Fibroblast of mammary gland (primary cell): ENCODE data around the gene SIRPA.

ENCODE experiments used
- DNase-seq: peaks from one replicate; pipeline ENCODE4 v3.0.0-alpha.2; 2010; ENCODE audit warnings: low read depth
- H3K4me3 ChIP-seq: 2 replicates; pipeline ENCODE4 v1.5.1; 2011; ENCODE audit warnings: low read depth, mild to moderate bottlenecking, low read length, moderate library complexity; ENCODE audit not compliant: control insufficient read depth
- TF ChIP-seq, protein P1 (sequence below): conservative IDR thresholded peaks from 2 replicates; pipeline ENCODE4 v1.5.1; 2011; ENCODE audit warnings: low read depth, low read length, inconsistent platforms; ENCODE audit not compliant: control insufficient read depth, insufficient read depth

SIRPA gene

DNA sequence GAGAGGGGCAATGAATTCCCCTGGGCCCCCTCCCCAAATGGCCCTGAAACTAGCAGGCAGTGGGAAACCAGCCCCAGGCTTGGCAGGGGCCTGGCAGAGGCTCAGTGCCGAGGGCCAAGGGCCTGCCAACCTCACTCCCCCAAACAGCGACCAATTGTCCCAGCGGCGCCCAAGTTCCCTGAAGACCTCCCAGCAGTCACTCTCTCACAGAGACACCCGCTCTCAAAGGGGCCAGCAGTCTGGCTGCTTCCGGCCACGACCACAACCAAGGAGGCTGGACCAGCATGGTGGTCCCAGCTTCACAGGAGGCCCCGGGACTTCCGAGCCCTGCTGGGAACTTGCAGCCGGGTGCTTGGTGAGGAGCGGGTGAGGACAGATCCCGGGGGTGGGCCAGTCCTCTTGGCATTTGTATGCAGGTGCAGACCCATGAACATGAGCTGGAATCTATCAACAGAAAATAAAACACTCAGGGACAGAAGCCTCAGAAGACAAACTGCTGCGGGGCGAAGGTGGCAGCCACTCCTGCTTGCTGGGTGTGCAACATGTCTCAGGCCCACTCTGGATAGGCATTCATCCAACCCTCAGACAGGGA lies 17.5 kb upstream of the SIRPA start:
- H3K4me3 ChIP-seq: no peak overlapping the region
- no peak for DNase-seq
- TF ChIP-seq, protein P1, sequence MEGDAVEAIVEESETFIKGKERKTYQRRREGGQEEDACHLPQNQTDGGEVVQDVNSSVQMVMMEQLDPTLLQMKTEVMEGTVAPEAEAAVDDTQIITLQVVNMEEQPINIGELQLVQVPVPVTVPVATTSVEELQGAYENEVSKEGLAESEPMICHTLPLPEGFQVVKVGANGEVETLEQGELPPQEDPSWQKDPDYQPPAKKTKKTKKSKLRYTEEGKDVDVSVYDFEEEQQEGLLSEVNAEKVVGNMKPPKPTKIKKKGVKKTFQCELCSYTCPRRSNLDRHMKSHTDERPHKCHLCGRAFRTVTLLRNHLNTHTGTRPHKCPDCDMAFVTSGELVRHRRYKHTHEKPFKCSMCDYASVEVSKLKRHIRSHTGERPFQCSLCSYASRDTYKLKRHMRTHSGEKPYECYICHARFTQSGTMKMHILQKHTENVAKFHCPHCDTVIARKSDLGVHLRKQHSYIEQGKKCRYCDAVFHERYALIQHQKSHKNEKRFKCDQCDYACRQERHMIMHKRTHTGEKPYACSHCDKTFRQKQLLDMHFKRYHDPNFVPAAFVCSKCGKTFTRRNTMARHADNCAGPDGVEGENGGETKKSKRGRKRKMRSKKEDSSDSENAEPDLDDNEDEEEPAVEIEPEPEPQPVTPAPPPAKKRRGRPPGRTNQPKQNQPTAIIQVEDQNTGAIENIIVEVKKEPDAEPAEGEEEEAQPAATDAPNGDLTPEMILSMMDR: no peak

DNA sequence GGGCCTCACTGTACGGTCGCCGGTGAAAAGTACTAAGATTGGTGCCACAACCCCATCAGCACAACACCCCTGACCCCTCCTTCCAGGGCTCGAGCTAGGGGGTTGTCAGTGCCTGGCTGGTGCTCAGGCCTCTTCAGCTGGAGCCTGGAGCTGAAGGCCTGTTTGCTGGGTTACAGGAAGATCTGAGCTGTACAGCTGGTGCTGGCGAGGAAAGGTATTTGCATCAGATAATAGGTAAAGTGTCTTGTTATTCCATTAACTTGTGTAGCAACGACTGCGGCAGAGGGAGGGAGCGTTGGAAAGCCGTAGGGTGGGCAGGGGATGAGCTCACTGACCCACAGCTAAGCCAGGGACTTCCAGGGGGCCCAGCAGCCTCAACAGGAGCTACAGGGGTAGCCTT lies 15.8 kb upstream of the SIRPA start:
- no peak for DNase-seq
- H3K4me3 ChIP-seq: no peak overlapping the region

DNA sequence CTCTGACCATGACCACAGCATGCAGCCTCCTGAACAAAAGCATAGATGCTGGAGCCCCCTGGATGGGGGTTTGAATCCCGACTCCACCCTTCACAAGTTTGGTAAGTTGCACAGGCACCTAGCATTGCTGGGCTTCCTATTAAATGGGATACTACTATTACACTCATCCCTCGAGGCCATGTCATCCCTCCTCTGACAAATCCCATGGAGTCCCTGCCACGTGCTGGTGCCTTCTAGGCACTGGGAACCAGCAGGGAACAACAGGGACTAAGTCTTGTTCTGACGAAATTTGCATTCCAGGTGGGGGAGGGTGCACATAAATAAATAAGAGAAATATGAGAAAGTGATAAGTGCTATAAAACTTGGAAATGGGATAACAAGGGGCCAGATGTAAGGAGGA lies 15.3 kb upstream of the SIRPA start:
- TF ChIP-seq, protein P1: no peak
- no peak for DNase-seq
- H3K4me3 ChIP-seq: no peak overlapping the region

More for the DNA sequence above, 15.8 kb upstream of the SIRPA start:
- TF ChIP-seq, protein P1: no peak

DNA sequence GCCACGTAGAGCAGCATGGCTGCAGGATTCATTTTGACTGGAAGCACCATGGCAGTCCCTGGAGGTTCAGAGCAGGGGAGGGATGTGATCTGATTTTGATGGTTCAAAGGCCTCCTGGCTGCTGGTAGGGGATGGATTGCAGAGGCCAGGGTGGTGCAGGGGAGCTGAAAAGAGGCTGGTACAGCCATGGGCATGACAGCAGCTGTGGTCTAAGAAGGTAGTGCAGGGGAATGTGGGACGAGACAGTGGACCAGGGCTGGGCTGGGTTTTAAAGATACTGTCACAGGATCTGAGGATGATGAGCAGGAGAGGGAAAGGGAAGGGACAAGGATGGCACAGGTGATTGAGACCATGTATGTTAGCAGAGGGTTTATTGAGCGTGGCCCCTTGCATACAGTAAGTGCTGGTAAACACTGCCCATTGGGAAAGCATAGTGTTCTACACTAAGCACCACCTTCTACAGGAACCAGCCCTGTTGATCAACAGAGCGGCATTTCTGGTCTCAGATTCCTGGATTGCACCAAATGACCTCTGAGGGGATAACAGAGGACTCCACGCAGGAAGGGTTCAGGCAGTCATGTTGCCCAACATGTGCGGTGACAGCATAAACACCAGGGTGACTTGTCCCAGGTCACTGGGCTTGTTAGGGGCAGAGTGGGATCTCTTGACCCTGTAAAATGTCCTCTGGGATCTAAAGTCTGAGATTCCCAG lies 14.5 kb upstream of the SIRPA start:
- DNase-seq: no peak
- TF ChIP-seq, protein P1: no peak
- H3K4me3 ChIP-seq: no peak overlapping the region

DNA sequence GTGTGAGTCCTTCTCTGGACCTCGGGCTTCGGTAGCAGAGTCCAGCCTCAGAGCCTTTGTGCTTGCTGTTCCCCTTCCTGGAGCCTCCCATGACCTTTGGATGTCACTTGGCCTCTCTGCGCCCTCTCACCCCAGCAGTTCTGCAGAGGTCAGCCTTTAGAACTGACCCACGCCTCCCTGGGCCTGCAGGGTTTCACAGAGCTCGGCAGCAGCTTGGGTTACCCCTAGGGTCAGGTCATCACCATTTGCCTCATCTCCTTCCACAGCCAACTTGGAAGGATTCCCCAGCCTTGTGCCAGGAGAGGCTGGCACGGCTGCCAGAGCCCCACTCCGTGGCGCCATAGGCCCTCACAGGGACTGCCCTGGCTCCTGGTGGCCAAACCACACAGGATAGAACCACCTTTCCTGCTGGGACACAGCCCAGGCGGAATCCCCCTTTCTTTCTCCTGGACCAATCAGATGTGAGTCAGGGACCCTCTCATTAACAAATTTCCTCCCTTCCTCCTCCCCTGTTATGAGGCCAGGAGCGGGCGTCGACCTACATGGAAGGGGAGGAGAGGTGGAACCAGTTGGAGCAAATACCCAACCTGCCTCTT lies 13.9 kb upstream of the SIRPA start:
- no peak overlapping the region for H3K4me3 ChIP-seq
- TF ChIP-seq, protein P1: no peak
- DNase-seq: no peak

DNA sequence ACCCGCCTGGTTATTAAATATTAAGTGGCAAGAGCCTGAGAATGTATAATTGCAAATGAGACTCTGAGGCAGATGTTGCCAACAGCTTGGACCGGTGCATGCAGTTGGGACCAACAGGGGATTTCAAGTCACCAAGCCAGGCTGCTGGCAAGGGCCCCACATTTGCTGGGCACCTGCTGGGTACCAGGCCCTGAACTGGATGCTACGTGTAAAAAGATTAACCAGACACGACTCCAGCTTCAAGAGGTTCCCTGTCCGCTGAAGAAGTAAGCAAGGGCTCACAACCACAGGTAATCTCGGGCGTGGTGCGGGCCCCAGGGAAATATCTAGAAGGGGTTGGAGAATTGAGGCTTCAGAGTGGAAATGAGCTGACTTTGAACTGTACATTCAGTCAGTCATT lies 13.2 kb upstream of the SIRPA start:
- H3K4me3 ChIP-seq: no peak overlapping the region
- DNase-seq: no peak
- TF ChIP-seq, protein P1: no peak

DNA sequence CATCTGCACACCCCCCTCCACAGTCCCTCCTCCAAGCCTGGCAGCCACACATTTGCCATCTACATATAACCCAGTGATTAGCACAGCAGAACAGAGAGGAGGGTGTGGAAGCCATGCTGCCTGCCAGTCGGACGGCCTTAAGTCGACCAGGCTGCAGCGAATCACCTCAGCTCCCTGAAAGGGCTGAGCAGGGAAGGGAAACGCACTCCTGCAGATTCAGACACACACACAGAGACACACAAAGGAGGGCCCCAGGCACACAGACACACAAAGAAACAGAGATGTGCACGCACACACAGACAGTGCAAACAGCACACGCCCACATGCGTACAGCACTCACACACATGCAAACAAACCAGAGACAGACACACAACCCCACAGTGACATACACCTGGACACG lies 11.2 kb upstream of the SIRPA start:
- DNase-seq: no peak
- TF ChIP-seq, protein P1: no peak
- H3K4me3 ChIP-seq: no peak overlapping the region
